Neutrophil (primary cell): ENCODE data around the gene RTBDN.
A peak's percentile ranks its signal among the peaks of the same experiment; 100 is the strongest.

ENCODE experiments used
- H3K27ac ChIP-seq: fragments of 200-600 bp; sonication (generic); 2 replicates; pipeline ENCODE4 v1.5.1; 2016; ENCODE audit warnings: mild to moderate bottlenecking, moderate library complexity
- H3K27me3 ChIP-seq: fragments of 200-600 bp; sonication (generic); 2 replicates; pipeline ENCODE4 v1.6.0; 2016; ENCODE audit warnings: mild to moderate bottlenecking
- H3K36me3 ChIP-seq: fragments of 200-600 bp; sonication (generic); 2 replicates; pipeline ENCODE4 v1.5.1; 2017
- H3K4me1 ChIP-seq, 2 experiments: fragments of 200-600 bp in 1 of 2; sonication (generic) in 1 of 2; 1 replicate in 1 of 2; 2 replicates in 1 of 2; pipeline versions ENCODE4 v1.5.1 to v1.6.1; 2013 to 2016; ENCODE audit warnings: low read depth in 1 of 2, low read length in 1 of 2, mild to moderate bottlenecking in 1 of 2, moderate library complexity in 1 of 2; ENCODE audit not compliant: control insufficient read depth in 1 of 2, insufficient read depth in 1 of 2
- H3K4me3 ChIP-seq, 2 experiments: fragments of 200-600 bp in 1 of 2; sonication (generic) in 1 of 2; 1 replicate in 1 of 2; 2 replicates in 1 of 2; pipeline ENCODE4 v1.5.1; 2013 to 2016; ENCODE audit warnings: low read depth in 1 of 2, low read length in 1 of 2, mild to moderate bottlenecking in 1 of 2, moderate library complexity in 1 of 2
- H3K9me3 ChIP-seq: fragments of 200-600 bp; sonication (generic); 2 replicates; pipeline ENCODE4 v1.5.1; 2016
- TF ChIP-seq, protein P1 (sequence below): fragments of 200-600 bp; sonication (generic); IDR thresholded peaks from 2 replicates; pipeline ENCODE4 v1.5.1; 2016; ENCODE audit warnings: antibody characterized with exemption

The RTBDN gene

GRCh38 chr19:12815088-12815487, 19.3 kb downstream of the RTBDN start:
- Histone ChIP-seq H3K9me3 (no peaks in the 10 kb centered on the region), H3K4me1 (no peaks in the 10 kb centered on the region), H3K36me3 (peaks cover 18% of the 10 kb centered on the region), H3K27me3 (no peaks in the 10 kb centered on the region), H3K4me3 (no peak overlapping the region), H3K27ac (no peak overlapping the region)
- TF ChIP-seq, protein P1, sequence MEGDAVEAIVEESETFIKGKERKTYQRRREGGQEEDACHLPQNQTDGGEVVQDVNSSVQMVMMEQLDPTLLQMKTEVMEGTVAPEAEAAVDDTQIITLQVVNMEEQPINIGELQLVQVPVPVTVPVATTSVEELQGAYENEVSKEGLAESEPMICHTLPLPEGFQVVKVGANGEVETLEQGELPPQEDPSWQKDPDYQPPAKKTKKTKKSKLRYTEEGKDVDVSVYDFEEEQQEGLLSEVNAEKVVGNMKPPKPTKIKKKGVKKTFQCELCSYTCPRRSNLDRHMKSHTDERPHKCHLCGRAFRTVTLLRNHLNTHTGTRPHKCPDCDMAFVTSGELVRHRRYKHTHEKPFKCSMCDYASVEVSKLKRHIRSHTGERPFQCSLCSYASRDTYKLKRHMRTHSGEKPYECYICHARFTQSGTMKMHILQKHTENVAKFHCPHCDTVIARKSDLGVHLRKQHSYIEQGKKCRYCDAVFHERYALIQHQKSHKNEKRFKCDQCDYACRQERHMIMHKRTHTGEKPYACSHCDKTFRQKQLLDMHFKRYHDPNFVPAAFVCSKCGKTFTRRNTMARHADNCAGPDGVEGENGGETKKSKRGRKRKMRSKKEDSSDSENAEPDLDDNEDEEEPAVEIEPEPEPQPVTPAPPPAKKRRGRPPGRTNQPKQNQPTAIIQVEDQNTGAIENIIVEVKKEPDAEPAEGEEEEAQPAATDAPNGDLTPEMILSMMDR: no peak

DNA sequence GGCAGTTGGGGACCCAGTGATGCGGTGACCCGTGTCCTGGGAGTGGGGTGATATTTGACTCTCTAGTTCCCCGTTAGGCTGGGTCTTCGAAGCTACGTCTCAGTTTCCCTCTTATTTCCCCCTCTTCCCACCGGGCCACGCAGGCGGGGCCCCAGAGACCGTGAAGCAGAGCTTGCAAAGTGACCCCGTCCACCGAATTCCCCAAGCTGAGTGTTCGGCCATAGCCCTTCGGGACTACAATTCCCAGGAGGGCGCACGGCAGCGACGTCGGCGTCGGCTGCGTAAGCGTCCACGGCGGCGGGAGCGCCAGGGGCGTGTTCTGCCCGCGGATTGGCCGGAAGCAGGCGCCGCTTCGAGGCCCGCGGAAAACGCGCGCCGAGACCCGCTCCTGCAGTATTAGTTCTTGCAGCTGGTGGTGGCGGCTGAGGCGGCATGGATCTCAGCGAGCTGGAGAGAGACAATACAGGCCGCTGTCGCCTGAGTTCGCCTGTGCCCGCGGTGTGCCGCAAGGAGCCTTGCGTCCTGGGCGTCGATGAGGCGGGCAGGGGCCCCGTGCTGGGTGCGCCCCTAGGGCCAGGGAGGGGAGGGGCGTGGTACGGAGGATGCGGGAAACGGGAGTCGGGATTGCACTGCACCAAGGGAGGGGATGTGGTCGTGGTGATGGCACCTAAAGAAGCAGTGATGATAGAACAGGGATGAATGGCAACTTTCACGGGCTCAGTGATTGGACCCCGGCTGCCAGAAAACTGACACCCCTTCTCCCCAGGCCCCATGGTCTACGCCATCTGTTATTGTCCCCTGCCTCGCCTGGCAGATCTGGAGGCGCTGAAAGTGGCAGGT, 27.9 kb downstream of the RTBDN start, which contains the start of gene RNASEH2A:
Gene RNASEH2A, plus strand, starts transcription at position 343 of the 840 bp plus-strand sequence. Its CDS starts 90 bp downstream, at position 433.
- peaks cover 28% of the 10 kb centered on the region for H3K27me3 ChIP-seq
- peaks cover 11% of the 10 kb centered on the region for H3K36me3 ChIP-seq
- peaks cover 20 to 22% of the 10 kb centered on the region in 2 experiments for H3K4me1 ChIP-seq
- peak within 1 kb of the TSS; percentile 71 to 91 for H3K4me3 ChIP-seq
- peak within 1 kb of the TSS; percentile 58 for H3K27ac ChIP-seq
- TF ChIP-seq, protein P1: peak; percentile 43
- no peaks in the 10 kb centered on the region for H3K9me3 ChIP-seq

DNA sequence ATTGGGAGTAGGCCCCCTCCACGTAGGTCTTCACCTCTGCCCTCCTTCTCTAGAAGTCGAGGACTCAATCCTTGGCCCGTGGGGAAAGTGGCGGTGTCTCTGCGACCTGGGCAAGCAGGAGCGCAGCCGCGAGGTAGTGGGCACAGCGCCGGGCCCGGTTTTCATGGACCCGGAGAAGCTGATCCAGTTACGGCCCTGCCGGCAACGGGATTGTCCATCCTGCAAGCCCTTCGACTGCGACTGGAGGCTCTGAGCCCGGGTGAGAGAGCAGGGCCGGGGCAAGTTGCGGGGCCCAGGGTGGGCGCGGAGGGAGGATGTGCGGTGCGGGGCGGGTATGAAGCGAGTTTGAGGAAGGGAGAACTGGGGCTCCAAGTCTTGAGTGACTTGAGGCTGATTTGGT, 30.3 kb downstream of the RTBDN start:
- no peak overlapping the region for H3K4me3 ChIP-seq
- no peaks in the 10 kb centered on the region for H3K9me3 ChIP-seq
- TF ChIP-seq, protein P1: no peak
- H3K27ac ChIP-seq: no peak overlapping the region
- H3K4me1 ChIP-seq: peaks cover 29 to 31% of the 10 kb centered on the region in 2 experiments
- H3K27me3 ChIP-seq: peaks cover 49% of the 10 kb centered on the region
- no peaks in the 10 kb centered on the region for H3K36me3 ChIP-seq

DNA sequence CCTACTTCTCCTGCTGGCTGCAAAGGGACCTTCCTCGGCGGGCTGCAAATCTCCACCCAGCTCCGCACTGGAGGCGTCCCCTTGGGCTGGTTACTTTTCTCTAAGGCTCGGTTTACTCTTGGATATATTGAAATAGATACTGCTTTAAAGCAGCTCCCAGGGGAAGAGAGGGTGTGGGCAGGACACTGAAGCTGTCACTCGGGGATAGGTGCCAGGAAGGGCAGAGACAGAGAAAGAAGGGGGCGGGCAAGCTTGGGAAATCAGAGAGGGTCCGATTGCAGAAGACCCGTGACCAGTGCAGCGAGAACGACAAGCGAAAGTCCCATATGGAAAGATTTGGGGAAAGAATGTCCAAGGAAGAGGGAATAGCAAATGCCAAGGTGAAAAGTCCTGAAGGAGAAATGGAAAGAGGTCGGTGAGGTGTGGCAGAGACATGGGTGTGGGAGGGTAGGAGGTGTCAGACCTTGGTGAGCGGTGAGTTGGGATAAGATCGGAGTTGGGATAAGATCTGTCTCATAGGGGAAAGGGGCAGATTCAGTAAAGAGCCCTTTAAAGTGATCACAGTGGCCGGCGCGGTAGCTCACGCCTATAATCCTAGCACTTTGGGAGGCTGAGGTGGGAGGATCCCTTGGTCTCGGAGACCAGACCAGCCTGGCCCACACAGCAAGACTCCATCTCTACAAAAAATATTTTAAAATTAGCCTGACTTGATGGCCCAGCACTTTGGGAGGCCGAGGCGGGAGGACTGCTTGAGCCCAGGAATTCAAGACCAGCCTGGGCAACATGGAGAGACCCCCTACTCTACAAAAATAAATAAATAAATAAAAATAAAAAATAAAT, 31.9 kb downstream of the RTBDN start:
- Histone ChIP-seq H3K9me3 (no peaks in the 10 kb centered on the region), H3K27ac (no peak overlapping the region), H3K4me3 (peak overlapping the region in 1 of 2 experiments; percentile 48), H3K36me3 (no peaks in the 10 kb centered on the region), H3K27me3 (peaks cover 49% of the 10 kb centered on the region), H3K4me1 (peaks cover 29 to 31% of the 10 kb centered on the region in 2 experiments)
- TF ChIP-seq, protein P1: no peak

DNA sequence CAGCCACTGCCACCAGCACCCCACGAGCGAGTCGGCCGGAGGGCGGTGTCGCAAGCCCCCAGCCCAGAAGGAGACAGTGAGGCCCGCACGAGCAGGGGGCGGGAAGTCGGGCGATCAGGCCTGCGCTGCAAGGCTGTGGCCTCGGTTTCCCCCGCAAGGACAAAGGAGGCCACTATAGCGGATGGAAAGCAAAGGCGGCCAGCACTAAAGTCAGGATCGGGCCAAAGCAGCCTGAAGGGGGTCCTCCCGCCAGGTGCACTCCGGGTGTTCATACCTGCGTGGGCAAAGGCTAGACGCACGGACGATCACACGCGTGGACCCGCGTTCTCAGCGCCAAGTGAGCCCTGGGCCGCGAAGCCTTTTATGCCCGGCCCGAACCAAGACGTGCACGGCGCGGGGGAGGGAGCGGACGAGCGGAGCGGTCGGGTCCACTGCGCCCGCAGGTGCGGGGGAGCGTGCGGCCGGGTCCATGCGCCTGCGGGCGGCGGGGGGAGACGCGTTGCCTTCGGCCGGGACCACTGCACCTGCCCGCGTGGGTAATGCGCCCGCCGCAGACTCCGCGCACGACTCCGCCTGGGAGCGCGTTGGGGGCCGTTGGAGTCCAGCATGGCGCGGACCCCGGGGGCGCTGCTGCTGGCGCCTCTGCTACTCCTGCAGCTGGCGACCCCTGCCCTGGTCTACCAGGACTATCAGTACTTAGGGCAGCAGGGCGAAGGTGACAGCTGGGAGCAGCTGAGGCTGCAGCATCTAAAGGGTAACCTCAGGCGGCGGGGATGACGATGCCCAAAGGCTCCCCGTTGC, 32.7 kb downstream of the RTBDN start, which contains the start of the genes PRDX2 and THSD8:
Gene PRDX2, minus strand, starts transcription at position 335 of the 801 bp plus-strand sequence. CDS start 539 bp downstream, outside the sequence.
Gene THSD8, plus strand, starts transcription at position 604 of the 801 bp plus-strand sequence. Its CDS starts 3 bp downstream, at position 607.
- H3K9me3 ChIP-seq: no peaks in the 10 kb centered on the region
- H3K27me3 ChIP-seq: peaks cover 49% of the 10 kb centered on the region
- H3K4me3 ChIP-seq: peak within 1 kb of the TSS; percentile 29 to 48
- H3K4me1 ChIP-seq: peaks cover 23 to 25% of the 10 kb centered on the region in 2 experiments
- TF ChIP-seq, protein P1: no peak
- no peaks in the 10 kb centered on the region for H3K36me3 ChIP-seq
- H3K27ac ChIP-seq: no peak within 1 kb of the TSS
